Measurements from ENCODE around the gene ABCA8.

GRCh38 chr17:68892193-68892592 lies 63.0 kb downstream of the ABCA8 start:
- TF ChIP-seq, protein P1, sequence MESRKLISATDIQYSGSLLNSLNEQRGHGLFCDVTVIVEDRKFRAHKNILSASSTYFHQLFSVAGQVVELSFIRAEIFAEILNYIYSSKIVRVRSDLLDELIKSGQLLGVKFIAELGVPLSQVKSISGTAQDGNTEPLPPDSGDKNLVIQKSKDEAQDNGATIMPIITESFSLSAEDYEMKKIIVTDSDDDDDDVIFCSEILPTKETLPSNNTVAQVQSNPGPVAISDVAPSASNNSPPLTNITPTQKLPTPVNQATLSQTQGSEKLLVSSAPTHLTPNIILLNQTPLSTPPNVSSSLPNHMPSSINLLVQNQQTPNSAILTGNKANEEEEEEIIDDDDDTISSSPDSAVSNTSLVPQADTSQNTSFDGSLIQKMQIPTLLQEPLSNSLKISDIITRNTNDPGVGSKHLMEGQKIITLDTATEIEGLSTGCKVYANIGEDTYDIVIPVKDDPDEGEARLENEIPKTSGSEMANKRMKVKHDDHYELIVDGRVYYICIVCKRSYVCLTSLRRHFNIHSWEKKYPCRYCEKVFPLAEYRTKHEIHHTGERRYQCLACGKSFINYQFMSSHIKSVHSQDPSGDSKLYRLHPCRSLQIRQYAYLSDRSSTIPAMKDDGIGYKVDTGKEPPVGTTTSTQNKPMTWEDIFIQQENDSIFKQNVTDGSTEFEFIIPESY (IDR thresholded peaks at IDR 0.05), result no peak
- TF ChIP-seq CEBPB (IDR thresholded peaks at IDR 0.05; ENCODE audit: borderline replicate concordance in 1 of 2, low read depth in 2 of 2, low read length in 2 of 2), result no peak
- TF ChIP-seq, protein P2, sequence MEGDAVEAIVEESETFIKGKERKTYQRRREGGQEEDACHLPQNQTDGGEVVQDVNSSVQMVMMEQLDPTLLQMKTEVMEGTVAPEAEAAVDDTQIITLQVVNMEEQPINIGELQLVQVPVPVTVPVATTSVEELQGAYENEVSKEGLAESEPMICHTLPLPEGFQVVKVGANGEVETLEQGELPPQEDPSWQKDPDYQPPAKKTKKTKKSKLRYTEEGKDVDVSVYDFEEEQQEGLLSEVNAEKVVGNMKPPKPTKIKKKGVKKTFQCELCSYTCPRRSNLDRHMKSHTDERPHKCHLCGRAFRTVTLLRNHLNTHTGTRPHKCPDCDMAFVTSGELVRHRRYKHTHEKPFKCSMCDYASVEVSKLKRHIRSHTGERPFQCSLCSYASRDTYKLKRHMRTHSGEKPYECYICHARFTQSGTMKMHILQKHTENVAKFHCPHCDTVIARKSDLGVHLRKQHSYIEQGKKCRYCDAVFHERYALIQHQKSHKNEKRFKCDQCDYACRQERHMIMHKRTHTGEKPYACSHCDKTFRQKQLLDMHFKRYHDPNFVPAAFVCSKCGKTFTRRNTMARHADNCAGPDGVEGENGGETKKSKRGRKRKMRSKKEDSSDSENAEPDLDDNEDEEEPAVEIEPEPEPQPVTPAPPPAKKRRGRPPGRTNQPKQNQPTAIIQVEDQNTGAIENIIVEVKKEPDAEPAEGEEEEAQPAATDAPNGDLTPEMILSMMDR (IDR thresholded peaks at IDR 0.05 in 2 of 3, conservative IDR thresholded peaks at IDR 0.05 in 1 of 3; ENCODE audit: control insufficient read depth in 2 of 3, extremely low read depth in 1 of 3, insufficient read depth in 1 of 3, low read depth in 3 of 3, low read length in 3 of 3), result no peak
- TF ChIP-seq EZH2 (IDR thresholded peaks at IDR 0.05; ENCODE audit: borderline replicate concordance, control insufficient read depth, low read depth, low read length), result no peak

Data from GM12878 (cell line).